Measurements from ENCODE around the gene XPNPEP1.
"Not testable (repeated sequence)": the region's sequence is repeated elsewhere in the genome, so short reads cannot be mapped to it uniquely, and the experiment has no call there.

Gene XPNPEP1

DNA sequence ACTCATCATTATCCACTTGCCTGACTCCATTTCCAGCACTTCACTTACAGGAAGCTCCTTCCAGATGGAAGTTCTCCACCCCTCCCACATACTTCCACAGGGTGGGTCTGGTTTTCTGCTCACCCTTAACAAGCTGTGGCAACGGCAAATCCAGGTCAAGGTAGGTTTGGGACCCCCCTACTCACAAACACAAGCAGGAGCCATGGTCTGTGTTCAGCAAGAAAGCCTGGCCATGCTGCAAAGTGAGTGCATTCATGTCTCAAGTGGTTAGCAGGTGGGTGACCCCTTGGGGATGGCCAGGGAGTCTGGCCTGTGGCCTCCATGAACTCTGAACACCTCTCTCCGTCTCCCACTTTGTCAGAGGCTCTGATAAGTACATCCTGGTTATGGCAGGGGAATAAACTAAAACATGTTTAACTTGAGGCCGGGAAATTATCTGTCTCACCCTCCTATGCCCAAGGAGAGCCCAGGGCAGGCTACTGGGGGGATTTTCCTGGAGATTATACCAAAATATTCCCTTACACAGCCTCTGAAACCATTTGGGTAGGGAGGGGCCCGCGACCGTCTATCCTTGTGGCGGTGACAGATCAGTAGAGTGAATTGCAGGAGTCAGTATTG lies 844 bp downstream of the XPNPEP1 start:
- no peak for DNase-seq (ENCODE audit: low spot score)
- TF ChIP-seq CTCF (IDR thresholded peaks at IDR 0.05; ENCODE audit: extremely low read depth, missing control alignments), result no peak

DNA sequence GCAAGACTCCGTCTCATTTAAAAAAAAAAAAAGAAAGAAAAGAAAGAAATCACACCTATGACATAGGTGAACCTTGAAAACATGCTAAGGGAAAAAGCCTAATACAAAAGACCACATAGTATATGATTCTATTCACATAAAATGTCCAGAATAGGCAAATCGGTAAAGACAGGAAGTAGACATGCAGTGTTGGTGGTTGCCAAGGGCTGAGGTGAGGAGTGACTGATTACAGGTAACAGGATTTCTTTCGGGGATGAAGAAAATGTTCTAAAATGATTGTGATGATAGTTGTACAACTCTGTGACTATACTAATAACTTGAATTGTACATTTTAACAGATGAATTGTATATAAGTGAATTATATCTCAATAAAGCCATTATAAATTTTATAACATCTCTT lies 3.3 kb downstream of the XPNPEP1 start:
- no peak for TF ChIP-seq CTCF (IDR thresholded peaks at IDR 0.05; ENCODE audit: extremely low read depth, missing control alignments)

GRCh38 chr10:109919220-109919619 lies 4.1 kb downstream of the XPNPEP1 start:
- TF ChIP-seq CTCF (IDR thresholded peaks at IDR 0.05; ENCODE audit: extremely low read depth, missing control alignments), result no peak

More for the DNA sequence above, 3.3 kb downstream of the XPNPEP1 start:
- DNase-seq (ENCODE audit: low spot score), result no peak

GRCh38 chr10:109918707-109919106 lies 4.6 kb downstream of the XPNPEP1 start:
- DNase-seq (ENCODE audit: low spot score), result not testable (repeated sequence)

More at GRCh38 chr10:109919220-109919619, 4.1 kb downstream of the XPNPEP1 start:
- DNase-seq (ENCODE audit: low spot score), result no peak

GRCh38 chr10:109915566-109915965 lies 7.7 kb downstream of the XPNPEP1 start:
- TF ChIP-seq CTCF (IDR thresholded peaks at IDR 0.05; ENCODE audit: extremely low read depth, missing control alignments), result no peak
- no peak for DNase-seq (ENCODE audit: low spot score)

DNA sequence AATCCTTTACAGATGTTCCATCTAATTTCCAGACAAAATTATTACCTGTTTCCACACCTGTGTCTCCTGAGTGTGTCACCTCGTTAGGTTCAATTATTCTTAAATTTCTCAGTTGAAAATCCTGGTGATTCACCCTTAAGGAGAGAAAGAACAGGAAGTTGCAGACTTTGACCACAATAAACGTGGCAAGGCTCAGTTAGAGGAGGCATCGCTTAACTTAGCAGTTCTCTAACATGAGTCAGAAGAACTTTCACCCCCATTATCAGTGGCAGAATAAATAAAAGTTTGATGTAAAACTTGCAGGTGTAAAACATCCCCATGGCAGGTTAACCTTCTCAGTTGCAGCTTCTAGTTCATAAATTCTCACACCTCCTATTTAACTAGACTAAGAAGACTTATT lies 8.3 kb downstream of the XPNPEP1 start:
- DNase-seq (ENCODE audit: low spot score), result no peak
- no peak for TF ChIP-seq CTCF (IDR thresholded peaks at IDR 0.05; ENCODE audit: extremely low read depth, missing control alignments)

DNA sequence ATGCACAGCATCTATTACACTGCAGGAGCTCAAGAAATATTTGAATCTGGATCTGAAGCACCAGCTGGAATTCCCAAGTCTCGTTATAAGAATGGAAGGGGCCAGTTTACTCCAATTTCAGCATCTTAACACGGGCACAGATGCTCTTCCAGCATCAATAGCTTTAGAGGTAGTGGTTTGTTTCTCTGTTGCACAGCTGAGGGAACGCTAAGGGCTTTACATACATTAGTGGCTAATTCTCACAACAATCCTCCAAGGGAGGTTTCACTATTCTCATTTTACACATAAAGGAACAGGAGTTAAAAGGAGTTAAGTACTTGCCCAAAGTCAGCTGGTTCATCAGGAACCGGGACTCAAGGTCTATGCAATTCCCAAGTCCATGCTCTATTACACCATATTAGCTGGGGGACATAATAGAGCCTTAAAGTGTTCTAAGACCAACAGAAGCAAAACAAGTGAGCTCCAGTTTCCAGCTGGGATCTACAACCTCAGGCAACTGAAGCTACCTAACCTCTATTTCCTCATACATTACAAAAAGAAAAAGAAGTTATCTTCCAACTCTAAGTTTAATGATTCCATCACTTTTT lies 9.9 kb downstream of the XPNPEP1 start:
- no peak for TF ChIP-seq CTCF (IDR thresholded peaks at IDR 0.05; ENCODE audit: extremely low read depth, missing control alignments)
- DNase-seq (ENCODE audit: low spot score), result no peak
